ENCODE measurements around the gene EEF1A1. TPM values are rescaled to one million over a fixed set of nuclear protein-coding genes. Genes with fewer than 3 reads are reported as not detected.

Gene EEF1A1
- total RNA-seq, 2 donors from 2014 or later, result 4,267 to 4,798 TPM

DNA sequence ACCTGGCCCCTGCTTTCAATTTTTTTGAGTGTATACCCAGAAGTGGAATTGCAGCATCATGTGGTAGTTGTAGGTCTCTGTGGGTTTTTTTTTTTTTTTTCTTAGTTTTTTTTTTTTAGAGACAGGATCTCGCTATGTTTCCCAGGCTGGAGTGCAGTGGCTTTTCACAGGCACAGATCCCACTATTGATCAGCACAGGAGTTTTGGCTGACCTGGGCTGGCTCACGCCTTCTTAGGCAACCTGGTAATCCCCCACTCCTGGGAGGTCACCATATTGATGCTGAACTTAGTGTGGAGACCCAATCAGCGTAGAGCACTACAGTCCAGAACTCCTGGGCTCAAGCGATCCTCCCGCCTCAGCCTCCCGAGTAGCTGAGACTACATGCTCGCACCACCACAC lies 33.4 kb downstream of the EEF1A1 start:
- no peak for TF ChIP-seq POLR2A (IDR thresholded peaks at IDR 0.05)
- TF ChIP-seq, protein P1, sequence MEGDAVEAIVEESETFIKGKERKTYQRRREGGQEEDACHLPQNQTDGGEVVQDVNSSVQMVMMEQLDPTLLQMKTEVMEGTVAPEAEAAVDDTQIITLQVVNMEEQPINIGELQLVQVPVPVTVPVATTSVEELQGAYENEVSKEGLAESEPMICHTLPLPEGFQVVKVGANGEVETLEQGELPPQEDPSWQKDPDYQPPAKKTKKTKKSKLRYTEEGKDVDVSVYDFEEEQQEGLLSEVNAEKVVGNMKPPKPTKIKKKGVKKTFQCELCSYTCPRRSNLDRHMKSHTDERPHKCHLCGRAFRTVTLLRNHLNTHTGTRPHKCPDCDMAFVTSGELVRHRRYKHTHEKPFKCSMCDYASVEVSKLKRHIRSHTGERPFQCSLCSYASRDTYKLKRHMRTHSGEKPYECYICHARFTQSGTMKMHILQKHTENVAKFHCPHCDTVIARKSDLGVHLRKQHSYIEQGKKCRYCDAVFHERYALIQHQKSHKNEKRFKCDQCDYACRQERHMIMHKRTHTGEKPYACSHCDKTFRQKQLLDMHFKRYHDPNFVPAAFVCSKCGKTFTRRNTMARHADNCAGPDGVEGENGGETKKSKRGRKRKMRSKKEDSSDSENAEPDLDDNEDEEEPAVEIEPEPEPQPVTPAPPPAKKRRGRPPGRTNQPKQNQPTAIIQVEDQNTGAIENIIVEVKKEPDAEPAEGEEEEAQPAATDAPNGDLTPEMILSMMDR (IDR thresholded peaks at IDR 0.05), result no peak
- no peaks in the 10 kb centered on the region for H3K9me3 ChIP-seq
- 93 to 97% methylated on average over 7 of the region's 7 CpGs for WGBS, 2 donors
- H3K27ac ChIP-seq, result no peak overlapping the region
- no peak overlapping the region for H3K4me3 ChIP-seq
- intact Hi-C loops (cut with DNase I), result no loop called here
- DNase-seq (no peak), ATAC-seq (no peak)
- no peaks in the 10 kb centered on the region for H3K4me1 ChIP-seq
- no peaks in the 10 kb centered on the region for H3K27me3 ChIP-seq
- peaks cover 0 to 10% of the 10 kb centered on the region in 2 donors for H3K36me3 ChIP-seq (replicated peaks in 1 of 2; ENCODE audit: insufficient read depth in 1 of 2, low read depth in 2 of 2)

DNA sequence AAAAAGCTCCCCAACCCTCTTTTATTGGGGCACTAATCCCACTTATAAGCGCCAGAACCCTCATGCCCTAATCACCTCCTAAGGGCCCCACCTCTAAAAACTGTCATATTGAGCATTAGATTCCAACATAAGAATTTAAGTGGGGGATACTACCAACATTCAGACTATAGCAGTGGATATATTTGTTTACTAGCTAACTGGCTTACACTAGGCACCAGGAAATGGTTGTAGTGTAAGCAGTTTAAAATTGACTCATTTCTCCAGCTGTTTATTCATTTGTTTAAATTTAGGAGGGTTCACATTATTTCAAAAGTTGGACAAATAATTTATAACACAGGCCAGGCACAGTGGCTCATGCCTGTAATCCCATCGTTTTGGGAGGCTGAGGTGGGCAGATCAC lies 36.4 kb downstream of the EEF1A1 start:
- H3K27ac ChIP-seq, result no peak overlapping the region
- WGBS, 2 donors, result 91 to 94% methylated on average over 2 of the region's 2 CpGs
- H3K4me3 ChIP-seq, result no peak overlapping the region
- no peaks in the 10 kb centered on the region for H3K4me1 ChIP-seq
- no peaks in the 10 kb centered on the region for H3K9me3 ChIP-seq
- H3K36me3 ChIP-seq (replicated peaks in 1 of 2; ENCODE audit: insufficient read depth in 1 of 2, low read depth in 2 of 2), result peaks cover 15 to 26% of the 10 kb centered on the region in 2 donors
- intact Hi-C loops (cut with DNase I), result no loop called here
- ATAC-seq (no peak), DNase-seq (no peak)
- no peaks in the 10 kb centered on the region for H3K27me3 ChIP-seq
- TF ChIP-seq POLR2A (IDR thresholded peaks at IDR 0.05), result no peak
- TF ChIP-seq, protein P1 (IDR thresholded peaks at IDR 0.05), result no peak

DNA sequence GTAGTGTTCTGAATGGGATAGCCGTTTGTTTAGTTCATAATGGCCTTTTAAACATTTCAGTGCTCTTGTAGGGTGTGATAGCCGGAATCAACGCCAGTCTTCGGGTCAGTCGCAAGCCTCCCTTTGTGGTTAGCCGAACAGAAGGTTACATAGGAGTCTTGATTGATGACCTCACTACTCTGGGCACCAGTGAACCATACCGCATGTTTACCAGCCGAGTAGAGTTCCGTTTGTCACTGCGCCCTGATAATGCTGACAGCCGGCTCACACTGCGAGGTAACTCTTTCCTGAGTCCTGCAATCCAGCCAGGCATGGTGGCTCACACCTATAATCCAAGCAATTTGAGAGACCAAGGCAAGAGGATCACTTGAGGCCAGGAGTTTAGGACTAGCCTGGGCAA lies 38.9 kb downstream of the EEF1A1 start:
- ATAC-seq (no peak), DNase-seq (no peak)
- Histone ChIP-seq H3K36me3 (replicated peaks in 1 of 2; ENCODE audit: insufficient read depth in 1 of 2, low read depth in 2 of 2) (peaks cover 15 to 28% of the 10 kb centered on the region in 2 donors), H3K9me3 (no peaks in the 10 kb centered on the region), H3K4me1 (no peaks in the 10 kb centered on the region), H3K4me3 (no peak overlapping the region), H3K27ac (no peak overlapping the region), H3K27me3 (no peaks in the 10 kb centered on the region)
- no peak for TF ChIP-seq POLR2A (IDR thresholded peaks at IDR 0.05)
- TF ChIP-seq, protein P1 (IDR thresholded peaks at IDR 0.05), result no peak
- intact Hi-C loops (cut with DNase I), result no loop called here
- 70 to 86% methylated on average over 12 of the region's 12 CpGs for WGBS, 2 donors

DNA sequence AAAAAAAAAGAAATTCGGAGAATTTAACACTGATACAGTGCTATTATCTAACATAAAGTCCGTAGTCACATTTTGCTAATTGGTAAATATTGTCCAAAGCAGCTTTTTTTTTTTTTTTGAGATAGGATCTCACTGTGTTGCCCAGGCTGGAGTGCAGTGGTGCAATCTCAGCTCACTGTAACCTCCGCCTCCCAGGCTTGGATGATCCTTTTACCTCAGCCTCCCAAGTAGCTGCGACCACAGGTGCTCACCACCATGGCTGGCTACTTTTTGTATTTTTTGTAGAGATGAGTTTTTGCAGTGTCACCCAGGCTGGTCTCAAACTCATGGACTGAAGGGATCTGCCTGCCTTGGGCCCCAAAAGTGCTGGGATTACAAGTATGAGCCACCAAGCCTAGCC lies 43.4 kb downstream of the EEF1A1 start:
- Histone ChIP-seq H3K4me1 (no peaks in the 10 kb centered on the region), H3K27ac (no peak overlapping the region), H3K9me3 (no peaks in the 10 kb centered on the region), H3K4me3 (no peak overlapping the region), H3K36me3 (replicated peaks in 1 of 2; ENCODE audit: insufficient read depth in 1 of 2, low read depth in 2 of 2) (peaks cover 19 to 26% of the 10 kb centered on the region in 2 donors), H3K27me3 (no peaks in the 10 kb centered on the region)
- intact Hi-C loops (cut with DNase I), result no loop called here
- ATAC-seq (no peak), DNase-seq (no peak)
- 91 to 92% methylated on average over 4 of the region's 4 CpGs for WGBS, 2 donors
- TF ChIP-seq POLR2A (IDR thresholded peaks at IDR 0.05), result no peak
- TF ChIP-seq, protein P1 (IDR thresholded peaks at IDR 0.05), result no peak

DNA sequence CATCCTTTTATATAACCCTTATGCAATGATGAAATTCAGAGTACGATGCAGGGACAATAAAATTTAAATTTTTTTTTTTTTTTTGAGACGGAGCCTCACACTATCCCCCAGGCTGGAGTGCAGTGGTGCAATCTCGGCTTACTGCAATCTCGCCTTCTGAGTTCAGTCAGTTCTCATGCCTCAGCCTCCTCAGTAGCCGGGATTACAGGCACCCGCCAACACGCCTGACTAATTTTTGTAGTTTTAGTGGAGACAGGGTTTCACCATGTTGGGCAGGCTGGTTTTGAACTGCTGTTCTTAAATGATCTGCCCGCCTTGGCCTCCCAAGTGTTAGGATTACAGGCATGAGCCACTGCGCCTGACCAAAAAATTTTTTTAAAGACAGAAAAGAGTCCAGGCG lies 44.1 kb downstream of the EEF1A1 start:
- intact Hi-C loops (cut with DNase I), result no loop called here
- H3K36me3 ChIP-seq (replicated peaks in 1 of 2; ENCODE audit: insufficient read depth in 1 of 2, low read depth in 2 of 2), result peaks cover 12 to 21% of the 10 kb centered on the region in 2 donors
- H3K4me3 ChIP-seq, result no peak overlapping the region

More for the DNA sequence above, 44.1 kb downstream of the EEF1A1 start:
- ATAC-seq, result no peak
- H3K27me3 ChIP-seq, result no peaks in the 10 kb centered on the region
- DNase-seq, result no peak
- WGBS, 2 donors, result 91 to 99% methylated on average over 9 to 10 of the region's 10 CpGs
- H3K4me1 ChIP-seq, result no peaks in the 10 kb centered on the region
- no peaks in the 10 kb centered on the region for H3K9me3 ChIP-seq
- no peak overlapping the region for H3K27ac ChIP-seq
- TF ChIP-seq, protein P1 (IDR thresholded peaks at IDR 0.05), result no peak
- TF ChIP-seq POLR2A (IDR thresholded peaks at IDR 0.05), result no peak
